Peyer's patch (tissue), 4 donors: ENCODE measurements around the gene NDNF. TPM values are rescaled to one million over a fixed set of nuclear protein-coding genes. Genes with fewer than 3 reads are reported as not detected.

Source experiments
- DNase-seq, 3 donors: peaks; one replicate each; pipeline ENCODE4 v3.0.0-alpha.2; 2017 to 2019
- H3K27ac ChIP-seq, 4 donors: fragments of 200-600 bp; sonication (generic); one replicate each; pipeline ENCODE4 v1.5.1; 2016 to 2019
- H3K27me3 ChIP-seq, 2 donors: fragments of 200-600 bp; sonication (generic); one replicate each; pipeline ENCODE4 v1.5.1; 2019
- H3K36me3 ChIP-seq, 3 donors: fragments of 200-600 bp; sonication (generic); one replicate each; pipeline ENCODE4 v1.5.1; 2016 to 2019
- H3K4me1 ChIP-seq, 4 donors: fragments of 200-600 bp; sonication (generic); one replicate each; pipeline ENCODE4 v1.5.1; 2016 to 2019
- H3K4me3 ChIP-seq, 4 donors: fragments of 200-600 bp; sonication (generic); 1 replicate in 3 of 4; 2 replicates in 1 of 4; pipeline ENCODE4 v1.5.1; 2016 to 2019; ENCODE audit warnings: mild to moderate bottlenecking in 1 of 4
- H3K9me3 ChIP-seq, 4 donors: fragments of 200-600 bp; sonication (generic); one replicate each; pipeline ENCODE4 v1.5.1; 2016 to 2019; ENCODE audit warnings: mild to moderate bottlenecking in 1 of 4
- POLR2A ChIP-seq, 2 donors: fragments of 450-650 bp; IDR thresholded peaks; one replicate each; pipeline ENCODE4 v1.5.1; 2017; ENCODE audit warnings: antibody characterized with exemption in 2 of 2, mild to moderate bottlenecking in 2 of 2, moderate library complexity in 2 of 2
- total RNA-seq, 4 donors: library from RNA; depleted of rRNA; stranded (reverse); fragments of >200 nt; gene quantifications; one replicate each; pipeline ENCODE4 v1.1.0, GENCODE V29; 2016
- TF ChIP-seq, protein P1 (sequence below), 6 experiments: fragments of 450-650 bp in 4 of 6; fragments of 200-600 bp in 2 of 6; sonication (generic) in 1 of 6; IDR thresholded peaks; one replicate each; pipeline ENCODE4 v1.5.1; 2017 to 2019; ENCODE audit warnings: antibody characterized with exemption in 6 of 6, mild to moderate bottlenecking in 3 of 6, moderate library complexity in 1 of 6

The NDNF gene
- total RNA-seq, 4 donors from 2014 or later = 0.70 to 2.9 (median 2.3) TPM; not detected in 1

DNA sequence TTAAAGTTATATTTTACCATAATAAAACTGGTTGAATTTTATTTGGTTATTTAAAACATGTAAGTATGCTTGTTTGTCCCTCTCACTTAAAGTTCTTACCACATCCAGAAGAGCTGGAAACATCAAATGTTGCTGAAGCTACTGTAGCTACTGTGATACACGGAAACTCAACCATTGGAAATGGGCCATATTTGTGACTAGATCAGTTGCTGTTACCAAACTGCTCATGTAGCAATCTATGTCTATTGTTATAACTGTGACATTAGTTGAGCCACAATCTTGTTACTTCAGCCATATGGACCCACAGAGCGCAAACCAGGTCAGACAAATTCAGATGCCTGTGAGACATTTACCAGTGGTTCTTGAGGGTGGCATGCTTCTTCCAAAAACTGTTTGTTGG, 41.6 kb downstream of the NDNF start:
- H3K4me1 ChIP-seq = no peaks in the 10 kb centered on the region
- no peaks in the 10 kb centered on the region for H3K9me3 ChIP-seq
- no peaks in the 10 kb centered on the region for H3K36me3 ChIP-seq
- TF ChIP-seq, protein P1, sequence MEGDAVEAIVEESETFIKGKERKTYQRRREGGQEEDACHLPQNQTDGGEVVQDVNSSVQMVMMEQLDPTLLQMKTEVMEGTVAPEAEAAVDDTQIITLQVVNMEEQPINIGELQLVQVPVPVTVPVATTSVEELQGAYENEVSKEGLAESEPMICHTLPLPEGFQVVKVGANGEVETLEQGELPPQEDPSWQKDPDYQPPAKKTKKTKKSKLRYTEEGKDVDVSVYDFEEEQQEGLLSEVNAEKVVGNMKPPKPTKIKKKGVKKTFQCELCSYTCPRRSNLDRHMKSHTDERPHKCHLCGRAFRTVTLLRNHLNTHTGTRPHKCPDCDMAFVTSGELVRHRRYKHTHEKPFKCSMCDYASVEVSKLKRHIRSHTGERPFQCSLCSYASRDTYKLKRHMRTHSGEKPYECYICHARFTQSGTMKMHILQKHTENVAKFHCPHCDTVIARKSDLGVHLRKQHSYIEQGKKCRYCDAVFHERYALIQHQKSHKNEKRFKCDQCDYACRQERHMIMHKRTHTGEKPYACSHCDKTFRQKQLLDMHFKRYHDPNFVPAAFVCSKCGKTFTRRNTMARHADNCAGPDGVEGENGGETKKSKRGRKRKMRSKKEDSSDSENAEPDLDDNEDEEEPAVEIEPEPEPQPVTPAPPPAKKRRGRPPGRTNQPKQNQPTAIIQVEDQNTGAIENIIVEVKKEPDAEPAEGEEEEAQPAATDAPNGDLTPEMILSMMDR (IDR thresholded peaks at IDR 0.05) = no peak
- no peak for TF ChIP-seq POLR2A (IDR thresholded peaks at IDR 0.05)
- no peak for DNase-seq
- no peak overlapping the region for H3K4me3 ChIP-seq
- H3K27ac ChIP-seq = no peak overlapping the region
- H3K27me3 ChIP-seq = no peaks in the 10 kb centered on the region

DNA sequence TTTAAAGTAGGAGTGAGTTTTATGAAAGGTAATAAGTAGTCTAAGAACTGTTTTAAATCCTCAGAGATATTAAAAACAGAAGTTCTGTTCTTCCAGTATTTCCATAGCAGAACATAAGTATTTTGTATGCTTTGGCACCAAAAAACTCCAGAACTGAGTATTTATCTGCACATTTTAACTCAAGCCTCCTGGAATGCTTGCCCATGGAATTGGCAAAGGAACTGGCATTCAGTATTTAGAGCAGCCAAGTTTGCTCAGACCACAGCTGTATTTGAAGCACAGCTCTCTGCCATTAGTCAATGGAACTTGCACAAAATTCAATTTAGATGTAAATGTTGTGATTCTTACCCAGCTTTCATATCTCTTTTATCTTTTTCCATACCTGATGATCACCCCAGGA, 42.2 kb downstream of the NDNF start:
- H3K36me3 ChIP-seq = no peaks in the 10 kb centered on the region
- H3K4me3 ChIP-seq = no peak overlapping the region
- H3K27ac ChIP-seq = no peak overlapping the region
- DNase-seq = no peak
- no peak for TF ChIP-seq POLR2A (IDR thresholded peaks at IDR 0.05)
- TF ChIP-seq, protein P1 (IDR thresholded peaks at IDR 0.05) = no peak
- no peaks in the 10 kb centered on the region for H3K9me3 ChIP-seq
- no peaks in the 10 kb centered on the region for H3K4me1 ChIP-seq
- no peaks in the 10 kb centered on the region for H3K27me3 ChIP-seq

DNA sequence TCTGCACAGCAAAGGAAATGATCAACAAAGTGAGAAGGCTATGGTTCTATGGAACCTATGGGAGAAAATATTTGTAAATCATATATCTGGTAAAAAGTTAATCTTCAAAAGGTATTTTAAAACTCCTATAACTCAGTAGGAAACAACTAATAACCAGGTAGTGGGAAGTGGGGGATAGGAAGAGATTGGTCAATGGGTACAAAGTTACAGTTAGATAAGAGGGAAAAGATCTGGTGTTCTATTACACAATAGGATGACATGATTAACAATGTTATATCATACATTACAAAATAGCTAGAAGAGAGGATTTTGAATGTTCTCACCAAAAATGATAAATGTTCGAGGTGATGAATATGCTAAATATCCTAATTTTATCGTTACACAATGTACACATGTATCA, 46.3 kb downstream of the NDNF start:
- H3K27me3 ChIP-seq = no peaks in the 10 kb centered on the region
- H3K4me1 ChIP-seq = no peaks in the 10 kb centered on the region
- no peak overlapping the region for H3K4me3 ChIP-seq
- no peaks in the 10 kb centered on the region for H3K9me3 ChIP-seq
- no peak for TF ChIP-seq POLR2A (IDR thresholded peaks at IDR 0.05)
- TF ChIP-seq, protein P1 (IDR thresholded peaks at IDR 0.05) = no peak
- DNase-seq = no peak
- H3K36me3 ChIP-seq = no peaks in the 10 kb centered on the region
- no peak overlapping the region for H3K27ac ChIP-seq

DNA sequence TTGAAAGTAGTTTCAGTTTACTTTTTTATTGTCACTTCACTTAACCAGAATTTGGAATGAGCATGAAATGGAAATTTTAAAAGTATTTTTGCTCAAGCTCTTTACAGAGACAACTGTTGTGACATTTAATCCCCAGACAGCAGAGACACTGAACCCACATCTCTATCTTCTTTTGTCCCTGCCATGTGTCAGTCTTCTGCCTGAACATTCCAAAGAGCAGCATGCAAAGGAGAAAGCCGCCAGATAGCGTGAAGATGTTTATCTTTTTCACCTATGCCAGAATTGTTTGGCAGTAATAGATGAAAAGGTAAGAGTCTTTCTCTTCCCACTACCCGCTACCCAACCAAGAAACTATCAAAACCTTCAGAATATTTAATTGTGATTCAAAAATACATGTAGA, 46.8 kb downstream of the NDNF start:
- no peaks in the 10 kb centered on the region for H3K27me3 ChIP-seq
- no peaks in the 10 kb centered on the region for H3K4me1 ChIP-seq
- H3K9me3 ChIP-seq = no peaks in the 10 kb centered on the region
- no peak for TF ChIP-seq POLR2A (IDR thresholded peaks at IDR 0.05)
- TF ChIP-seq, protein P1 (IDR thresholded peaks at IDR 0.05) = no peak
- no peak overlapping the region for H3K27ac ChIP-seq
- no peaks in the 10 kb centered on the region for H3K36me3 ChIP-seq
- no peak for DNase-seq
- no peak overlapping the region for H3K4me3 ChIP-seq

DNA sequence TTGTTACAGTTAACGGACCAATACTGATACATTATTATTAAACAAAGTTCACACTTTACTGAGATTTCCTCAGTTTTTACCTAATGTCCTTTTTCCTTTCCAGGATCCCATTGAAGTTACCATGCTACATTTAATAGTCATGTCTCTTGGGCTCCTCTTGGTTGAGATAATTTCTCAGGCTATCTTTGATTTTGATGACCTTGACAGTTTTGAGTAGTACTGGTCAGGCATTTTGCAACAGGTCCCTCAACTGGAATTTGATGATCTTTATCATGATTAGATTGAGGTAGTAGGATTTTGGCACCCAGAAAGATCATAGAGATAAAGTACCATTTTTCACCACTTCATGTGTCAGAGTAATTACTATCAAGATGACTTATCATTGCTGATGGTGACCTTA, 53.8 kb downstream of the NDNF start:
- no peak for DNase-seq
- Histone ChIP-seq H3K9me3 (no peaks in the 10 kb centered on the region), H3K36me3 (no peaks in the 10 kb centered on the region), H3K4me1 (no peaks in the 10 kb centered on the region), H3K27ac (no peak overlapping the region), H3K27me3 (no peaks in the 10 kb centered on the region), H3K4me3 (no peak overlapping the region)
- no peak for TF ChIP-seq POLR2A (IDR thresholded peaks at IDR 0.05)
- TF ChIP-seq, protein P1 (IDR thresholded peaks at IDR 0.05) = no peak

DNA sequence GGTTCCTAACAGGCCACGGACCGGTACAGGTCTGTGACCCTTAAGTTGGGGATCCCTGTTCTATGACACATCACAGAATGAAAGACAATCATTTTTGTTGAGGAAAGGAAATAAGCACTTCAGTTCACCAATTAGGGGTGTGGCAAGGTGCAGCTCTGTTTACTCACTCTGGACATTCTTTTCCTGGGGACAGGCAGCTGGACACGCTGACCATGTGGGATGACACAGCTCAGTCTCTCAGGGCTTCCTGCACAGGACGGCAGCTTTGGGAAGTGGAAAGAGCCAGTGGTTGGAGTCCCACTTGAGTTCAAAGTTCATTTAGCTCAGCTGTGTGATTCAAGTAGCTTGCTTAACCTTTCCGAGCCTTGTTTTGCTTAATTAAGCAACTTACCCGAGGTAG, 55.7 kb downstream of the NDNF start:
- Histone ChIP-seq H3K9me3 (no peaks in the 10 kb centered on the region), H3K4me3 (no peak overlapping the region), H3K27me3 (no peaks in the 10 kb centered on the region), H3K4me1 (no peaks in the 10 kb centered on the region), H3K36me3 (no peaks in the 10 kb centered on the region), H3K27ac (no peak overlapping the region)
- DNase-seq = no peak
- TF ChIP-seq, protein P1 (IDR thresholded peaks at IDR 0.05) = no peak
- no peak for TF ChIP-seq POLR2A (IDR thresholded peaks at IDR 0.05)
